K562 (cell line): Measurements from ENCODE around the gene NFAM1. TPM values are rescaled to one million over a fixed set of nuclear protein-coding genes. Genes with fewer than 3 reads are reported as not detected.

Source experiments
- ARID4B ChIP-seq: sonication (generic); formaldehyde crosslinking; IDR thresholded peaks from 2 replicates; pipeline ENCODE4 v1.8.0; 2022; ENCODE audit warnings: mild to moderate bottlenecking, missing genetic modification reagents
- ATF7 ChIP-seq: fragments of 450-650 bp; IDR thresholded peaks from 2 replicates; pipeline ENCODE4 v1.7.1; 2014; ENCODE audit warnings: mild to moderate bottlenecking, moderate library complexity
- CEBPB ChIP-seq: fragments of 450-650 bp; IDR thresholded peaks from 2 replicates; pipeline ENCODE4 v1.6.1; 2016; ENCODE audit warnings: missing genetic modification characterization, missing compliant biosample characterization
- CLOCK ChIP-seq: fragments of 250-450 bp; sonication (Bioruptor Pico); IDR thresholded peaks from 2 replicates; pipeline ENCODE4 v1.4.0; 2020; ENCODE audit warnings: mild to moderate bottlenecking, moderate library complexity, borderline replicate concordance
- E2F5 ChIP-seq: sonication (generic); formaldehyde crosslinking; IDR thresholded peaks from 2 replicates; pipeline ENCODE4 v1.8.0; 2022; ENCODE audit warnings: mild to moderate bottlenecking, missing genetic modification reagents
- MAZ ChIP-seq, 2 experiments: fragments of 450-650 bp in 1 of 2; sonication (generic) in 1 of 2; formaldehyde crosslinking; IDR thresholded peaks in 1 of 2; conservative IDR thresholded peaks in 1 of 2; 2 replicates each; pipeline versions ENCODE4 v1.4.0 to v1.5.0; 2020; ENCODE audit warnings: mild to moderate bottlenecking in 1 of 2, missing genetic modification reagents in 1 of 2
- ZNF398 ChIP-seq: fragments of 250-450 bp; sonication (Bioruptor Pico); IDR thresholded peaks from 2 replicates; pipeline ENCODE4 v1.8.0; 2021; ENCODE audit warnings: moderate library complexity, mild to moderate bottlenecking, inconsistent platforms
- polyA plus RNA-seq, 8 experiments: library from polyadenylated mRNA; depleted of rRNA in 4 of 8; stranded (reverse) in 5 of 8; unstranded in 3 of 8; fragments of >200 nt; fragmentation: Nextera tagmentation in 2 of 8; fragmentation: Illumina TruSeq in 1 of 8; extraction: Ambion mirVana in 2 of 8; extraction: Trizol in 1 of 8; gene quantifications; 2 replicates each; pipeline versions ENCODE4 v1.2.1 to v1.2.3, GENCODE V29; 2011 to 2014; ENCODE audit warnings: inconsistent platforms in 1 of 8, missing spikeins in 1 of 8
- total RNA-seq, 7 experiments: library from RNA; depleted of rRNA in 6 of 7; stranded (reverse); fragments of >200 nt in 6 of 7; fragmentation: Illumina TruSeq in 2 of 7; extraction: Trizol in 2 of 7; gene quantifications; 2 replicates each; pipeline versions ENCODE4 v1.2.1 to v1.2.3, GENCODE V29; 2011 to 2021; ENCODE audit warnings: low replicate concordance in 1 of 7
- TF ChIP-seq, protein P1 (sequence below), 2 experiments: IDR thresholded peaks in 1 of 2; conservative IDR thresholded peaks in 1 of 2; 2 replicates each; pipeline ENCODE4 v1.6.1; 2016; ENCODE audit warnings: low read depth in 2 of 2, mild to moderate bottlenecking in 1 of 2, missing compliant biosample characterization in 1 of 2, missing genetic modification characterization in 1 of 2, moderate library complexity in 1 of 2
- TF ChIP-seq, protein P2 (sequence below): fragments of 450-650 bp; formaldehyde crosslinking; conservative IDR thresholded peaks from 2 replicates; pipeline ENCODE4 v1.4.0; 2022; ENCODE audit warnings: mild to moderate bottlenecking, missing genetic modification characterization

Gene NFAM1
- total and polyA plus RNA-seq, 9 of the 15 experiments (the other 6 are each of a cell fraction or from before 2014, with no cell fraction given): 0.01 to 0.18 (median 0.03) TPM; not detected in 5

DNA sequence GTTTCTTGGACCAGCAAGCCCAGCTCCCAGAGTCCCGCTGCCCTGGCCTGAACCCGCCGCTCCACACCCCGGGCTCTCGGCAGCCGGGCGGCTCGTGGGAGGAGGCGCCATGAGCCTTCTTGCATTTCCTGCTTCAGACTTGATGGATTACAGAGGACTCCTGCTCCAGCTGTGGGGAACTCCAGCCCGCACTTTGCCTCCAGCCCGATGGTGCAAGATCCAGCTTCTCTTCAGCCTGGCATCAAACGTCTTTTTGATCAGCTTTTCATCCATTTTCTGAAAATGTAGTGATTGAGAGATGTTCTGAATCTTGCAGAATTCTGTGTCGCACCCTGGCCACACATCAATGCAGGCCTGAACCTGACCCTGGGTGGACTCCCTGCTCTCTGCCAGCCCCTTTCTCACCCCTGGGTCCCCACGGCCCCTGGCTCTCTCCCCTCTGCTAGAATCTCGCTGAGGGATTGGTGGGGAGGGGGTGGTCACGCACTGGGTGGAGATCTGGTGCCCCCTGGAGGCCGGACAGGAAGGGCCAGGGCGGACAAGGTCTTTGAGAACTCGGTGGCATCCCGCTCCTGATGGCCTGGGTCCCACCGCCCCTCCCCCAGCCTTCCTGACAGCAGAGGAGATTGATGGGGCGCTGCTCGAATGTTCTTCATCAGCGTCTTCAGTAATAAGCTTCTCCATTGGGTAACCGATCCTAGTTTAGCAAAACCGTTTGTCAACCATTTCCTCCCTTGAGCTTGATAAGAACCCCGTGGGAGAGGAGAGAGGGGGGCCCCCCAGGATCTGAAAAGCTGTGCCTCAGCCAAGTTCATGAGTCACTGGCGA lies 12.1 kb upstream of the NFAM1 start (continued):
- TF ChIP-seq CLOCK (no peak), CEBPB (tag) (peak; percentile 76), MAZ (CRISPR knock-in tag; conservative IDR thresholded peaks at IDR 0.05 in 1 of 2, IDR thresholded peaks at IDR 0.05 in 1 of 2) (peak; percentile 58 to 85; a peak in 3 of 4 replicates), ATF7 (peak; percentile 59; the same call in 1 of the 2 replicates), E2F5 (CRISPR knock-in tag) (no peak), ZNF398 (CRISPR knock-in tag) (no peak), ARID4B (CRISPR knock-in tag) (no peak)
- TF ChIP-seq, protein P1, sequence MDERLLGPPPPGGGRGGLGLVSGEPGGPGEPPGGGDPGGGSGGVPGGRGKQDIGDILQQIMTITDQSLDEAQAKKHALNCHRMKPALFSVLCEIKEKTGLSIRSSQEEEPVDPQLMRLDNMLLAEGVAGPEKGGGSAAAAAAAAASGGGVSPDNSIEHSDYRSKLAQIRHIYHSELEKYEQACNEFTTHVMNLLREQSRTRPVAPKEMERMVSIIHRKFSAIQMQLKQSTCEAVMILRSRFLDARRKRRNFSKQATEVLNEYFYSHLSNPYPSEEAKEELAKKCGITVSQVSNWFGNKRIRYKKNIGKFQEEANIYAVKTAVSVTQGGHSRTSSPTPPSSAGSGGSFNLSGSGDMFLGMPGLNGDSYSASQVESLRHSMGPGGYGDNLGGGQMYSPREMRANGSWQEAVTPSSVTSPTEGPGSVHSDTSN (CRISPR knock-in tag; IDR thresholded peaks at IDR 0.05; ENCODE audit: low read depth): peak; percentile 69
- TF ChIP-seq, protein P1 (tag; conservative IDR thresholded peaks at IDR 0.05; ENCODE audit: low read depth): peak; percentile 98
- TF ChIP-seq, protein P2, sequence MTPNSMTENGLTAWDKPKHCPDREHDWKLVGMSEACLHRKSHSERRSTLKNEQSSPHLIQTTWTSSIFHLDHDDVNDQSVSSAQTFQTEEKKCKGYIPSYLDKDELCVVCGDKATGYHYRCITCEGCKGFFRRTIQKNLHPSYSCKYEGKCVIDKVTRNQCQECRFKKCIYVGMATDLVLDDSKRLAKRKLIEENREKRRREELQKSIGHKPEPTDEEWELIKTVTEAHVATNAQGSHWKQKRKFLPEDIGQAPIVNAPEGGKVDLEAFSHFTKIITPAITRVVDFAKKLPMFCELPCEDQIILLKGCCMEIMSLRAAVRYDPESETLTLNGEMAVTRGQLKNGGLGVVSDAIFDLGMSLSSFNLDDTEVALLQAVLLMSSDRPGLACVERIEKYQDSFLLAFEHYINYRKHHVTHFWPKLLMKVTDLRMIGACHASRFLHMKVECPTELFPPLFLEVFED (CRISPR knock-in tag): 0 out of 2 replicates have a peak, but pooled peaks have one; percentile 27
